ENCODE results near the gene MYO5B. TPM values are rescaled to one million over a fixed set of nuclear protein-coding genes. Genes with fewer than 3 reads are reported as not detected.

The MYO5B gene
- polyA plus RNA-seq, 1 donor (not counting 4 experiments of a cell fraction or from before 2014, with no cell fraction given), result 6.8 TPM

GRCh38 chr18:50209311-50209710 lies 14.4 kb upstream of the MYO5B start:
- Histone ChIP-seq H3K9me1 (ENCODE audit: control insufficient read depth, extremely low read depth, insufficient read depth, low read length) (no peaks in the 10 kb centered on the region), H3K79me2 (ENCODE audit: control insufficient read depth, insufficient read depth, low read length) (no peaks in the 10 kb centered on the region), H3K9ac (ENCODE audit: control insufficient read depth, extremely low read depth, insufficient read depth, low read length) (no peak overlapping the region), H2AFZ (ENCODE audit: control insufficient read depth, low read length) (no peak overlapping the region), H3K4me2 (ENCODE audit: control insufficient read depth, extremely low read depth, insufficient read depth, low read depth, low read length) (no peak overlapping the region), H3K4me1 (ENCODE audit: control insufficient read depth, extremely low read depth, insufficient read depth, low read length) (no peaks in the 10 kb centered on the region), H3K9me3 (ENCODE audit: control insufficient read depth, low read depth, low read length) (no peaks in the 10 kb centered on the region), H4K20me1 (ENCODE audit: control insufficient read depth, extremely low read depth, insufficient read depth, low read length) (no peaks in the 10 kb centered on the region), H3K27ac (ENCODE audit: control insufficient read depth, insufficient read depth, low read length) (no peak overlapping the region), H3K4me3 (ENCODE audit: control insufficient read depth in 2 of 3, extremely low read depth in 1 of 3, insufficient read depth in 2 of 3, low read depth in 1 of 3, low read length in 3 of 3) (no peak overlapping the region), H3K27me3 (ENCODE audit: control insufficient read depth, extremely low read depth, insufficient read depth, low read length) (peaks cover 10% of the 10 kb centered on the region), H3K36me3 (ENCODE audit: control insufficient read depth in 2 of 2, extremely low read depth in 1 of 2, insufficient read depth in 2 of 2, low read length in 2 of 2) (no peaks in the 10 kb centered on the region)
- TF ChIP-seq CTCF (optimal IDR thresholded peaks at IDR 0.05 in 1 of 3, IDR thresholded peaks at IDR 0.05 in 1 of 3, conservative IDR thresholded peaks at IDR 0.05 in 1 of 3; ENCODE audit: extremely low read depth in 1 of 3, insufficient read depth in 2 of 3, low read length in 3 of 3), result no peak
- TF ChIP-seq EZH2 (IDR thresholded peaks at IDR 0.05; ENCODE audit: low read length), result no peak
- DNase-seq (ENCODE audit: low read depth, low spot score), result no peak
- FAIRE-seq, result no peak
- dilution Hi-C loops (cut with MboI; ENCODE audit: extremely low pct_ligation_motif_present, low sequenced_read_pairs), result no loop called here

- no peaks in the 10 kb centered on the region for H4K20me1 ChIP-seq (ENCODE audit: control insufficient read depth, extremely low read depth, insufficient read depth, low read length)
- H3K9ac ChIP-seq (ENCODE audit: control insufficient read depth, extremely low read depth, insufficient read depth, low read length), result no peak overlapping the region
- H3K79me2 ChIP-seq (ENCODE audit: control insufficient read depth, insufficient read depth, low read length), result no peaks in the 10 kb centered on the region
- no peaks in the 10 kb centered on the region for H3K9me1 ChIP-seq (ENCODE audit: control insufficient read depth, extremely low read depth, insufficient read depth, low read length)
- FAIRE-seq (no peak), DNase-seq (ENCODE audit: low read depth, low spot score) (no peak)
- no peak overlapping the region for H2AFZ ChIP-seq (ENCODE audit: control insufficient read depth, low read length)
- H3K27ac ChIP-seq (ENCODE audit: control insufficient read depth, insufficient read depth, low read length), result no peak overlapping the region
- TF ChIP-seq EZH2 (IDR thresholded peaks at IDR 0.05; ENCODE audit: low read length), result no peak
- no peak for TF ChIP-seq CTCF (optimal IDR thresholded peaks at IDR 0.05 in 1 of 3, IDR thresholded peaks at IDR 0.05 in 1 of 3, conservative IDR thresholded peaks at IDR 0.05 in 1 of 3; ENCODE audit: extremely low read depth in 1 of 3, insufficient read depth in 2 of 3, low read length in 3 of 3)
- H3K4me2 ChIP-seq (ENCODE audit: control insufficient read depth, extremely low read depth, insufficient read depth, low read depth, low read length), result no peak overlapping the region
- H3K9me3 ChIP-seq (ENCODE audit: control insufficient read depth, low read depth, low read length), result no peaks in the 10 kb centered on the region
- no peaks in the 10 kb centered on the region for H3K36me3 ChIP-seq (ENCODE audit: control insufficient read depth in 2 of 2, extremely low read depth in 1 of 2, insufficient read depth in 2 of 2, low read length in 2 of 2)
- H3K4me3 ChIP-seq (ENCODE audit: control insufficient read depth in 2 of 3, extremely low read depth in 1 of 3, insufficient read depth in 2 of 3, low read depth in 1 of 3, low read length in 3 of 3), result no peak overlapping the region
- peaks cover 16% of the 10 kb centered on the region for H3K27me3 ChIP-seq (ENCODE audit: control insufficient read depth, extremely low read depth, insufficient read depth, low read length)
- no peaks in the 10 kb centered on the region for H3K4me1 ChIP-seq (ENCODE audit: control insufficient read depth, extremely low read depth, insufficient read depth, low read length)
- dilution Hi-C loops (cut with MboI; ENCODE audit: extremely low pct_ligation_motif_present, low sequenced_read_pairs), result no loop called here
Observed at GRCh38 chr18:50207722-50208121, 12.8 kb upstream of the MYO5B start.

All from keratinocyte (primary cell).